ENCODE data around the gene NOL8.

Gene NOL8

DNA sequence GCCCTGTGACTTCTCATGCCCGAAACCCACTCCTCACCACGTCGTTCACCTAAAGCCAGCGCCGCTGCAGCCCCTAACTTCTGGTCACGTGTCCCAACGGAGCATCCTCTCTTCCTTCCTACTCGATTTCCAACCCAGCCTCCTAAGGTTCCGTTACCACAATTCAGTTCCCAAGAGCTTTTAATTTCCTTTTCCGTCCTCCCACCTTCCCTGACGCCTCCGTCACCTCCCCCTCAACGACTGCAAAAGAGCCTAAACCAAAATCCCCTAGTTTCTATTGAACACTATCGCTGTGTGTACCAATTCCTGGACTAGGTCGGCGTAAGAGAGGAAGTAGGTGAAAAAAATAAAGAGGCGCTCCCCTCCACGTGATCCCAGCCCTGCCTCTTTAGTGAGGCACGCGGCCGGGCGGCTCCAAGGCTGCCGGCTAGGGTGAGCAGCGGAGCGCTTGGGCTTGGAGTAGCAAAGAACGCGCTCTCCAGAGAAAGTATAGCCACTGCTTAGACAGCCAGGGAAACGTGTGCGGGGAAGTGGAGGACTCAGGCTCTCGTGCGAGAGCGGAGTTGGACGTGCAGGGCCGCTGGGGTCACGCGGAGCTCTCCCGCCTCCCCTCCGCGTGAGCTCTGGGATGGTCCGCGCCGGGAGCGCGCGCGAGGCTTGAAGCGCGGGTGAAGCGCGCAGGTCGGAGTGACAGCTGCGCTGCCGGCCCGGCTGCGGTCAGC, at the start of gene NOL8, which contains the start of gene CENPP:
NOL8 (minus strand) TSS at position 82 of the 722 bp plus-strand sequence. CDS start 1,189 bp downstream, outside the sequence.
CENPP (plus strand) TSS at position 685 of the 722 bp plus-strand sequence.
- TF ChIP-seq, protein P1, sequence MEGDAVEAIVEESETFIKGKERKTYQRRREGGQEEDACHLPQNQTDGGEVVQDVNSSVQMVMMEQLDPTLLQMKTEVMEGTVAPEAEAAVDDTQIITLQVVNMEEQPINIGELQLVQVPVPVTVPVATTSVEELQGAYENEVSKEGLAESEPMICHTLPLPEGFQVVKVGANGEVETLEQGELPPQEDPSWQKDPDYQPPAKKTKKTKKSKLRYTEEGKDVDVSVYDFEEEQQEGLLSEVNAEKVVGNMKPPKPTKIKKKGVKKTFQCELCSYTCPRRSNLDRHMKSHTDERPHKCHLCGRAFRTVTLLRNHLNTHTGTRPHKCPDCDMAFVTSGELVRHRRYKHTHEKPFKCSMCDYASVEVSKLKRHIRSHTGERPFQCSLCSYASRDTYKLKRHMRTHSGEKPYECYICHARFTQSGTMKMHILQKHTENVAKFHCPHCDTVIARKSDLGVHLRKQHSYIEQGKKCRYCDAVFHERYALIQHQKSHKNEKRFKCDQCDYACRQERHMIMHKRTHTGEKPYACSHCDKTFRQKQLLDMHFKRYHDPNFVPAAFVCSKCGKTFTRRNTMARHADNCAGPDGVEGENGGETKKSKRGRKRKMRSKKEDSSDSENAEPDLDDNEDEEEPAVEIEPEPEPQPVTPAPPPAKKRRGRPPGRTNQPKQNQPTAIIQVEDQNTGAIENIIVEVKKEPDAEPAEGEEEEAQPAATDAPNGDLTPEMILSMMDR (IDR thresholded peaks at IDR 0.05; ENCODE audit: low read depth, low read length) = no peak
- peak within 1 kb of the TSS; percentile 94 for H3K4me3 ChIP-seq (ENCODE audit: low read depth, low read length)

DNA sequence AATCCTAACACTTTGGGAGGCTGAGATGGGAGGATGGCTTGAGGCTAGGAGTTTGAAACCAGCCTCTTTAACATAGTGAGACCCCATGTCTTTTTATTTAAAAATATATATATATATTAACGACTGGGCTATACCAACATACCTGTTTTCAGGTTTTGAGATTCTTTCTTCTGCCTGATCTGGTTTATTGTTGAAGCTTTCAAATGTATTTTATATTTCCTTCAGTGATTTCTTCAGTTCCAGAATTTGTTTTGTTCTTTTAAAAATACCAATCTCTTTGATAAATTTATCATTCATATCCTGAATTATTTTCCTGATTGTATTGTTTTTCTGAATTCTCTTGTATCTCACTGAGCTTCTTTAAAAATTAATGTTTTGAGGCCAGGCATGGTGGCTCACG, 48.0 kb upstream of the NOL8 start:
- TF ChIP-seq, protein P1 (IDR thresholded peaks at IDR 0.05; ENCODE audit: low read depth, low read length) = no peak
- no peak overlapping the region for H3K4me3 ChIP-seq (ENCODE audit: low read depth, low read length)

DNA sequence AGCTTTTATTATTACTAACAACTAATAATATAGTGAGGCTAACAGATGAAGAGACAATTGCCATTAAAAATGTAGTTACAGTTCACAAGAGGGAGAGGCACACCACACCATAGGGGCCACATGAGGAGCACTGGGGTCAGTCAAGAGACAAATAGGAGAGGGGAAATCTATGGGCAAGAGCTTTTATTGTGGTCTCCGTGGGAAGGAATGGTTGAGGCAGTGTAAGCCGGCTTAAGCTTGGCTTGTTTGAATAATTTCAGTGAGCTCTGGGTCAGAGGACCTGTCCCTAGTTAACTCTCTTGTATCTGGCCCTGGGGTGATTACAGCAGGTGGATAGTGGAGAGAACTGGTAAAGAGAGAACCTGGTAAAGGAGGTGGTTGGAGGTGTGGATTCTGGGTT, 43.9 kb upstream of the NOL8 start:
- TF ChIP-seq, protein P1 (IDR thresholded peaks at IDR 0.05; ENCODE audit: low read depth, low read length) = no peak
- no peak overlapping the region for H3K4me3 ChIP-seq (ENCODE audit: low read depth, low read length)

DNA sequence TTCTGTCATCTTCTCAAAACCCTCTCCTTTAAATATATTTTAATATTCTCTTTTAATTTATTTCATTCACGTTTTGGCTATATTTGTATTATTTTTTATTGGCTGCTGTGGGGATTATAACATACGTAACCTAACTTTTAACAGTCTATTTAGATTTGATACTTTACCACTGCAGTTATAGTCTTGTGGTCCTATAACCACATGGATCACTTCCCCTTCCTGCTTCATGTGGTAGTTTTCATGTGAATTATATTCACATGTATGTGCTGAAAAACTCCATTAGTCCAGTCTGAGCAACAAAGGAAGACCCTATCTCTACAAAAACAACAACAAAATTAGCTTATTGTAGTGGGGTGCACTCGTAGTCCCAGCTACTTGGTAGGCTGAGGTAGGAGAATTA, 34.9 kb upstream of the NOL8 start:
- TF ChIP-seq, protein P1 (IDR thresholded peaks at IDR 0.05; ENCODE audit: low read depth, low read length) = no peak
- no peak overlapping the region for H3K4me3 ChIP-seq (ENCODE audit: low read depth, low read length)

DNA sequence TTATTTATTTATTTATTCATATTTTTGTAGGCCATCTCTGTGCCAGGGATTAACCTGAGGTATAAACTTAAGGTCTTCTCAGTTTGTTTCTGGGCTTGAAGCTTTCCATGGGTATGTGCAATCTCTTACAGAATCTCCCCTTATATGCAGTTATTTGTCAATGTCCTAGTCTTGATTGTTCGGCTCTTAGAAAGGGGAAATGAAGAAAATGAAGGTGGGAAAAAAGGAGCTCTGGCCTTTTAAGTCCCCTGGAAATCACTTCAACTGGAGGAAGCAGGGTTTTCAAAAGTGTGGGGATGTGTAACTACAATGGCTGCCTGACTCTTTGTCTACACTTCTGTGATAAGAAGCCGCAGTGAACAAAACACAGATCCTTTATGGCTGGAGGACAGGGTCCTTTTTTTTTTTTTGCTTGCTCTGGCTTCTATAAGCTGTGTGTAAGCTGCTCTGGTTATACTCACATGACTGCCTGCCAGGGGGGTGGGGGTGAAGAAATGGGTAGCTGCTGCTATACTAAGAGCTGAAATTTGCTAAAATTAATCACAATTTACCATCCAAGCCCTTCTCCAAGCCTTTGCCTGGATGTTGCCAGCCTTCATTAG, 34.3 kb upstream of the NOL8 start:
- TF ChIP-seq, protein P1 (IDR thresholded peaks at IDR 0.05; ENCODE audit: low read depth, low read length) = no peak
- no peak overlapping the region for H3K4me3 ChIP-seq (ENCODE audit: low read depth, low read length)

DNA sequence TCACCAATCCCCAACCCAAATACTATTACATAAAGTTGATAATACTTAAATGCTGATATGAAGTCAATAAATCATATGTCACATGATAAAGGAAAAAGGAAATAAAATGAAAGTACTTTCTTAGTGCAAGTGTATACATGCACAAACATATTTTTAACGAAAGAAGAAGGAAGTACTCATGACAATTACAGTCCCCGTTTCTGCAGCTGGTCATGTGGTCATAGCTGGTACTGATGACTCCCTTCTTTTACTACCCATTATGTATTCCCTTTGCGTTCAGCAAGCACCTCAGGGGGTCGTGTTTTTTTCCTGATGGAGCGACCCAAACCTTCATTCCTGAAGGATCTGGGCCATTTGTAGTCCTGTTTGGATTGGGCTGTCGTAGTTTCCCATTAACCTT, 27.9 kb upstream of the NOL8 start:
- TF ChIP-seq, protein P1 (IDR thresholded peaks at IDR 0.05; ENCODE audit: low read depth, low read length) = no peak
- H3K4me3 ChIP-seq (ENCODE audit: low read depth, low read length) = no peak overlapping the region

DNA sequence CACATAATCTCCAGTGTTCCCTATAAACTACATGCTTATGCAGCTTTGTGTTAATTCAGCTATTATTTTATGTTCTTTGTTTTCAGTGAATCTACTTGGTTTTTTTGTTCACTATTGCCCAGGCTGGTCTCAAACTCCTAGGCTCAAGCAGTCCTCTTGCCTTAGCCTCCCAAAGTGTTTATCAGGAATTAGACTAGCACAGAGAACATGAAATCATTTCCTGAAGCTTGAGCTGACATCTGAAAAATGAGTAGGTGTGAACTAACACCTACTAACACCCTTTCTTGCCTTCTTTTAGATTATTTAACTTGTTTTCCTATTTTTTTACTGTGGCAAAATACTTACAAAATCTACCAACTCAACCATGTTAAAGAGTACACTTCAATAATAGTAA, 25.6 kb upstream of the NOL8 start:
- H3K4me3 ChIP-seq (ENCODE audit: low read depth, low read length) = no peak overlapping the region
- TF ChIP-seq, protein P1 (IDR thresholded peaks at IDR 0.05; ENCODE audit: low read depth, low read length) = no peak
